ENCODE data around the gene ARHGAP45. TPM values are rescaled to one million over a fixed set of nuclear protein-coding genes. Genes with fewer than 3 reads are reported as not detected.

Gene ARHGAP45
- total and polyA plus RNA-seq, 9 of the 15 experiments (the other 6 are each of a cell fraction or from before 2014, with no cell fraction given): 0.08 to 22.1 (median 4.2) TPM

- TF ChIP-seq GTF2B (IDR thresholded peaks at IDR 0.05; ENCODE audit: extremely low read depth, insufficient read length) (no peak), FOXP4 (CRISPR knock-in tag; IDR thresholded peaks at IDR 0.05; ENCODE audit: borderline replicate concordance) (no peak)
Measured at GRCh38 chr19:1046836-1047695, 19.9 kb upstream of the ARHGAP45 start (continued).

GRCh38 chr19:1047696-1048147 lies 19.2 kb upstream of the ARHGAP45 start:
- no peaks in the 10 kb centered on the region for H4K20me1 ChIP-seq (replicated peaks; ENCODE audit: control insufficient read depth, insufficient read depth, low read length)
- H3K9ac ChIP-seq (ENCODE audit: insufficient read depth in 1 of 2, low read depth in 2 of 2, low read length in 2 of 2): no peak overlapping the region
- H3K27me3 ChIP-seq (ENCODE audit: control insufficient read depth in 2 of 2, insufficient read depth in 2 of 2, low read length in 2 of 2): no peaks in the 10 kb centered on the region
- H3K9me3 ChIP-seq (replicated peaks; ENCODE audit: control insufficient read depth, insufficient read depth, low read depth, low read length): no peaks in the 10 kb centered on the region
- peaks cover 62% of the 10 kb centered on the region; the same call in 2 of the 3 replicates for H3K36me3 ChIP-seq (ENCODE audit: control insufficient read depth, insufficient read depth, low read length)
- H3K79me2 ChIP-seq (ENCODE audit: control insufficient read depth, insufficient read depth, low read length): peaks cover 21% of the 10 kb centered on the region
- CTCF ChIA-PET (ENCODE audit: low intra/inter-chr PET ratio): no interaction called here
- ATAC-seq (no peak), DNase-seq (ENCODE audit: extremely low read depth in 1 of 4, low spot score in 3 of 4) (peak in 1 of 4 experiments; percentile 40), FAIRE-seq (no peak)
- WGBS (ENCODE audit: insufficient coverage, low coverage, missing lambda C conversion rate): 93% methylated on average over 14 of the region's 20 CpGs
- peaks cover 11 to 64% of the 10 kb centered on the region in 2 experiments for H3K4me1 ChIP-seq (replicated peaks in 1 of 2; ENCODE audit: control insufficient read depth in 2 of 2, insufficient read depth in 2 of 2, low read length in 2 of 2)
- no peak overlapping the region for H3K4me3 ChIP-seq
- no peaks in the 10 kb centered on the region for H3K9me1 ChIP-seq (ENCODE audit: control insufficient read depth, insufficient read depth, low read length)
- POLR2A ChIA-PET: interaction anchor here (1.2 kb wide), 1 partner anchor 10 kb away, joined by 3 read pairs; no protein-coding TSS in a partner anchor
- no peak overlapping the region for H3K27ac ChIP-seq (ENCODE audit: extremely low read depth, low read depth, low read length)
- BruUV-seq (replicated peaks): no TSS peak
- intact Hi-C loops (cut with micrococcal nuclease): no loop called here
- in situ Hi-C loops (cut with MboI): no loop called here
- H2AFZ ChIP-seq (ENCODE audit: low read depth, low read length): no peak overlapping the region
- H3K4me2 ChIP-seq (ENCODE audit: insufficient read depth, low read length): no peak overlapping the region
- TF ChIP-seq ZNF174 (CRISPR knock-in tag; IDR thresholded peaks at IDR 0.05): no peak
- TF ChIP-seq ZBTB5 (IDR thresholded peaks at IDR 0.05): no peak
- no peak for TF ChIP-seq ZBTB2 (IDR thresholded peaks at IDR 0.05)
- TF ChIP-seq ZNF551 (CRISPR knock-in tag; IDR thresholded peaks at IDR 0.05): no peak
- no peak for TF ChIP-seq HINFP (tag; conservative IDR thresholded peaks at IDR 0.05; ENCODE audit: low read depth)
- TF ChIP-seq PKNOX1 (IDR thresholded peaks at IDR 0.05): no peak
- no peak for TF ChIP-seq SOX6 (IDR thresholded peaks at IDR 0.05)
